ENCODE measurements around the gene PXYLP1. TPM values are rescaled to one million over a fixed set of nuclear protein-coding genes. Genes with fewer than 3 reads are reported as not detected.

Gene PXYLP1
- total RNA-seq, 1 donor from 2014 or later, result 26.1 TPM

DNA sequence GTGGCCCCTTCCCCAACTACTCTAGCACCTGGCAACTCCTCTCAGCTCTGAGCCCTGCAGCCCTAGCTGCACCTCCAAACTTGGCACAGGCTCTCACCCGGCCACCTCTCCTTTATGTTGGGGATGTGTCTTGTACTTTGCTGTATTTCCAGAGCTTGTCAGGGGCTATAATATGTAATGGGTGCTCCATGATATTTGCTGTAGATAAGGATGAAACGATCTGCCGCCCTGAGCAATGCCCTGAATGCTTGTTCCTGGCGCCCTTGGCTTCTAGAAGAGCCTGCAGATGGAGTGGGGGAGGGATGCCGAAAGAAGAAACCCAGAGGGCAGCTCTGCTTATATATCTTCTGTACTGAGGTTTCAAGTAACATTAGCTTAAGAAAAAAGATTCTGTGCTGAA is 100.8 kb downstream of the PXYLP1 start:
- Mint-ChIP-seq H3K27ac (peak overlapping the region; percentile 5), H3K4me1 (ENCODE audit: unreplicated experiment) (peaks cover 36% of the 10 kb centered on the region)

DNA sequence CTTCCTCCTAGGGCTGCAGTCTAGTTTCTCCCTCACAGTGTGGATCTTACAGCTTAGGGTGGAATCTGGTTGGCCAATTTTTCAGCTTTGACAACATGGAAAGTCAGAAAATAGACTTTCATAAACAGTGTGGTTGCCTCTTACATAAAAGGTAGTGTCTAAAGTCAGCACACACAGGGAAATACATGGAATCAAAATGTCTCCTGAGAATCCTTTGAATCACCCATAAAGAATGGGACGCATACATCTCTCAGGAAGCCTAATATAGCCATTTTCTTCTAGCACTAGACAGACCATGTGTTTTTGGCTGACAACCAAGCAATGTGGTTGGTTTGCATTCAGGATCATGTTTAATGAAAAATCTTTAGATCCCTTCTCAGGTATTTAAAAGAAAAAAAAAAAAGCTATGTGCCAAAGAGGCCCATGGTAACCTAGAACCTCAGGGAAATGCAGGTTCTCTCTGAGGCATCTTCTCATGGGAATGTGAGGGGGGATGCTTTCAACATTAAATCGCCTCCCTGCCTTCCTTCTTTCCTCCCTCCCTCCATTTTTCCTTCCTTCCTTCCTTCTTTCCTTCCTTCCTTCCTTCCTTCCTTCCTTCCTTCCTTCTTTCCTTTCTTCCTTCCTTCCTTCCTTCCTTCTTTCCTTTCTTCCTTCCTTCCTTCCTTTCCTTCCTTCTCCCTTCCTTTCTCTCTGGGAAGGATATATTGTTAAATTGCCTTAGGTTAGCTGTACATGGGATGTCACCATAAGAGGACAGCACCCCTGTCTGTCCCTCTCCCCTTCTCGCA is 102.4 kb downstream of the PXYLP1 start:
- Mint-ChIP-seq H3K27ac (no peak overlapping the region), H3K9me3 (no peaks in the 10 kb centered on the region), H3K27me3 (no peaks in the 10 kb centered on the region), H3K4me3 (no peak overlapping the region), H3K4me1 (ENCODE audit: unreplicated experiment) (peaks cover 38% of the 10 kb centered on the region), H3K36me3 (no peaks in the 10 kb centered on the region)
- TF ChIP-seq, protein P1, sequence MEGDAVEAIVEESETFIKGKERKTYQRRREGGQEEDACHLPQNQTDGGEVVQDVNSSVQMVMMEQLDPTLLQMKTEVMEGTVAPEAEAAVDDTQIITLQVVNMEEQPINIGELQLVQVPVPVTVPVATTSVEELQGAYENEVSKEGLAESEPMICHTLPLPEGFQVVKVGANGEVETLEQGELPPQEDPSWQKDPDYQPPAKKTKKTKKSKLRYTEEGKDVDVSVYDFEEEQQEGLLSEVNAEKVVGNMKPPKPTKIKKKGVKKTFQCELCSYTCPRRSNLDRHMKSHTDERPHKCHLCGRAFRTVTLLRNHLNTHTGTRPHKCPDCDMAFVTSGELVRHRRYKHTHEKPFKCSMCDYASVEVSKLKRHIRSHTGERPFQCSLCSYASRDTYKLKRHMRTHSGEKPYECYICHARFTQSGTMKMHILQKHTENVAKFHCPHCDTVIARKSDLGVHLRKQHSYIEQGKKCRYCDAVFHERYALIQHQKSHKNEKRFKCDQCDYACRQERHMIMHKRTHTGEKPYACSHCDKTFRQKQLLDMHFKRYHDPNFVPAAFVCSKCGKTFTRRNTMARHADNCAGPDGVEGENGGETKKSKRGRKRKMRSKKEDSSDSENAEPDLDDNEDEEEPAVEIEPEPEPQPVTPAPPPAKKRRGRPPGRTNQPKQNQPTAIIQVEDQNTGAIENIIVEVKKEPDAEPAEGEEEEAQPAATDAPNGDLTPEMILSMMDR (conservative IDR thresholded peaks at IDR 0.05), result no peak
- no peak for DNase-seq (ENCODE audit: extremely low spot score, unreplicated experiment)

More for the DNA sequence above, 100.8 kb downstream of the PXYLP1 start:
- no peaks in the 10 kb centered on the region for H3K9me3 Mint-ChIP-seq
- no peaks in the 10 kb centered on the region for H3K27me3 Mint-ChIP-seq
- no peak overlapping the region for H3K4me3 Mint-ChIP-seq
- DNase-seq (ENCODE audit: extremely low spot score, unreplicated experiment), result no peak
- H3K36me3 Mint-ChIP-seq, result no peaks in the 10 kb centered on the region
- TF ChIP-seq, protein P1 (conservative IDR thresholded peaks at IDR 0.05), result no peak

DNA sequence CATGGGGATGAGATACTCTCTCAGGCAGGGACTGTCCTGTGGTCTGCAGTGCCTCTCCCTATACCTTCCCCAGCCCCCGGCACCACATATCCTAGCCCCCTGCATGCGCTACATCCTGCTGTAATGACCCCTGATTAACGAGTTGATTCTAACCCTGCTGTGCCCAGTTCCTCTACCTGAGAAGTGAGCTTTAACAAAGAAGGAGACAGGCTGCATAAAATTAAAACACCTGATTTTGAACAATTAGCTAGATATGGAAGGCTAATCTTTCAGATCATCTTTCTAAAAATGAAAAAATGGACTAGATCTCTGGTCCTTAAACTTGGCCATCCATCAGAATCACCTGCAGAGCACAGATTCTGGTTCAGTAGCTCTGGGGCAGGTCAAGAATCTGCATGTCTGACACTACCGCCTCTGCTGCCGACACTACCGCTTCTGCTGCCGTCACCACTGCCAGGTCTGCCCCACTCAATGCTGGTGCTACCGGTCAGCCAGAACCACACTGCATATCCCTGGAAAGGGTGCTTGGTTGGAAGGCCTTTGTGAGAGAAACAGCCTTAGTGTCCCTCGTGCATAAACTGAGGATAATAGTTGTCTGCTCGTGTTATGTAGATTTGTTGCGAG is 103.1 kb downstream of the PXYLP1 start:
- no peaks in the 10 kb centered on the region for H3K36me3 Mint-ChIP-seq
- H3K4me3 Mint-ChIP-seq, result no peak overlapping the region
- no peak for DNase-seq (ENCODE audit: extremely low spot score, unreplicated experiment)
- H3K27ac Mint-ChIP-seq, result no peak overlapping the region
- H3K9me3 Mint-ChIP-seq, result no peaks in the 10 kb centered on the region
- TF ChIP-seq, protein P1 (conservative IDR thresholded peaks at IDR 0.05), result no peak
- no peaks in the 10 kb centered on the region for H3K27me3 Mint-ChIP-seq
- peaks cover 38% of the 10 kb centered on the region for H3K4me1 Mint-ChIP-seq (ENCODE audit: unreplicated experiment)

DNA sequence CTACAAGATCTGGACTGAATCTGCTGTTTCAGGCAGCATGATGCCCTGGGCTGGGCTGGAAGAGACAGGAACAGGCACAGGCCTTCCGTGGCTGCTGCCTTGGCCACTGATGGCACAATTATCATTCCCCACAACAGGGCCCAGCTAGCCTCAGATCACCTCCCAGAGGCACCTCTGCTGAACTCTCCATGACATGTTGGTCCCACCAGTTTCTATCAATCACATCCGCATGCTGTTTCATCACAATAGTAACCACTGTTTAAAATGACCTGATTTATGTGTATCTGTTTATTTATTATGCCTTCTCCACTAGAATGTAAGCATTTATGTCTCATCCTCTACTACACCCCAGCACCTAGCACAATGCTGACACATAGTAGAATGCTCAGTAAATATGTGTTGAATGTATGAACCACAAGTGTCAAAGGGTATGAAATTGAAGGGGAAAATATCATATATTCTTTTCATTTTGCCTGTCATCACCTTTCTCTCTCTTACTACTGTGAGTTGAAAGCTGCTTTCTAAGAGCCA is 104.0 kb downstream of the PXYLP1 start:
- no peak for DNase-seq (ENCODE audit: extremely low spot score, unreplicated experiment)
- Mint-ChIP-seq H3K4me1 (ENCODE audit: unreplicated experiment) (peaks cover 38% of the 10 kb centered on the region), H3K27me3 (no peaks in the 10 kb centered on the region), H3K4me3 (no peak overlapping the region), H3K27ac (no peak overlapping the region), H3K9me3 (no peaks in the 10 kb centered on the region), H3K36me3 (no peaks in the 10 kb centered on the region)
- TF ChIP-seq, protein P1 (conservative IDR thresholded peaks at IDR 0.05), result no peak

DNA sequence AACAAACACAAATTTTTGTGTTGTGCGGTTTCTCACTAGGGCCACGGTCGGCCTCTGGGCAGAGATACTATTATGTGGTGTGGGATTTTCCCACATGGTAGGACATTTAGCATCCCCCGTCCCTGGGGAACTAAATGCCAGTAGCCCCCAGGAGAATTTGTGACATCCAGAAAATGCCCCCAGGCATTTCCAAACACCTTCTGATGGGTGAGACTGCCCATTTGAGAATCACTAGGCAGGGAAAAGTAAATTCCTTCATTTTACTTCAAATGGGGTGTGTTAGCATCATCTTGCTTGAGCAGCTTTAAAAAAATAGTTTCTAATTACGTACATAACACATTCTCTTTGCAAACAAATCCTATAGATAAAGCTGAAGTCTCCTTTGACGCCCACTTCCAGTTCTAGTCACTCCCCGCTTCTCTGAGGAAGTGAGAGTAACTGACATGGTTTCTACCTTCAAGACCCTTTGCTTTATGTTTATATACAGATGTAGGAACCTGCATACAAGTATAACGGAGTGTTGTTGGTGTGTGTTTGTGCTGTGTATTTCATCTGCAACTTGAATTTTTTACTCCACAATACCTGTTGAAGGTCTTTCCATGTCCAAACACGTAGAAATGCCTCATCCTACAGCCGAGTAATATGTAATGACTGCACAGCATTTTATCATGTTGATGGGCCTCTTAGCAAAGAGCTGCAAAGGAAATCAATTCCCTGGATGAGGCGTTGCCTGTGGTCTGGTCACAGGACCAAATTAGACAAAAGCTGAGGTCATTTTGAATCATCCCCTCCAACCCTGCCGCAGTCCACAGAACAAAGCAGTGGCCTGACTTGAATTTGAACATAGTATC is 105.3 kb downstream of the PXYLP1 start:
- H3K27ac Mint-ChIP-seq, result peak overlapping the region; percentile 40
- no peak for DNase-seq (ENCODE audit: extremely low spot score, unreplicated experiment)

More for the DNA sequence above, 105.3 kb downstream of the PXYLP1 start:
- Mint-ChIP-seq H3K36me3 (no peaks in the 10 kb centered on the region), H3K27me3 (no peaks in the 10 kb centered on the region), H3K4me1 (ENCODE audit: unreplicated experiment) (peaks cover 28% of the 10 kb centered on the region), H3K4me3 (no peak overlapping the region), H3K9me3 (peaks cover 4% of the 10 kb centered on the region)
- TF ChIP-seq, protein P1 (conservative IDR thresholded peaks at IDR 0.05), result no peak

Data from type B pancreatic cell (in vitro differentiated cells).